K562 (cell line): ENCODE data around the gene MRM3. TPM values are rescaled to one million over a fixed set of nuclear protein-coding genes. Genes with fewer than 3 reads are reported as not detected.

ENCODE experiments used
- ATAC-seq: fragments of 200-7000 bp; cut with Tn5 transposase; 3 replicates; pipeline ENCODE4 v1.9.1; 2020; ENCODE audit warnings: moderate library complexity
- BruUV-seq: library from RNA; stranded (reverse); fragments of 400-500 nt; replicated peaks from 2 replicates; lab custom pipeline; 2021; lab: Mats Ljungman, UMichigan
- CTCF ChIA-PET: fragments of 300-600 bp; formaldehyde crosslinking; extraction: SDS; loops from one replicate; lab custom pipeline; 2021; ENCODE audit warnings: low intra/inter-chr PET ratio; lab: Yijun Ruan, JAX
- POLR2A ChIA-PET: fragments of 300-600, 350-650 bp; sonication (Branson Sonifier 250); formaldehyde crosslinking; extraction: SDS; loops from one replicate; lab custom pipeline; 2021; ENCODE audit warnings: antibody characterized with exemption, inconsistent platforms; lab: Yijun Ruan, JAX
- DNase-seq, 4 experiments: peaks; one replicate each; pipeline versions ENCODE4 v3.0.0 to v3.0.0-alpha.2; 2011 to 2018; ENCODE audit warnings: low spot score in 3 of 4, mixed read lengths in 3 of 4; ENCODE audit errors: extremely low read depth in 1 of 4
- FAIRE-seq: peaks from 2 replicates; lab custom pipeline; 2011; peaks lifted over from hg19 to GRCh38; lab: Jason Lieb, UNC
- H2AFZ ChIP-seq: 2 replicates; pipeline ENCODE4 v1.6.0; 2011; ENCODE audit warnings: low read depth, low read length, control low read depth, inconsistent platforms
- H3K27ac ChIP-seq: fragments of 200-600 bp; 3 replicates; pipeline ENCODE4 v1.8.0; 2011; ENCODE audit warnings: low read depth, mild to moderate bottlenecking, control low read depth, inconsistent platforms, low read length, moderate library complexity, mixed read lengths; ENCODE audit errors: extremely low read depth
- H3K27me3 ChIP-seq, 2 experiments: fragments of 300-600 bp in 1 of 2; 2 replicates in 1 of 2; 3 replicates in 1 of 2; pipeline versions ENCODE4 v1.6.0 to v1.8.0; 2011; ENCODE audit warnings: inconsistent platforms in 2 of 2, low read length in 2 of 2, mild to moderate bottlenecking in 1 of 2, mixed read lengths in 1 of 2, moderate library complexity in 1 of 2; ENCODE audit not compliant: control insufficient read depth in 2 of 2, insufficient read depth in 2 of 2
- H3K36me3 ChIP-seq: fragments of 300-600 bp; 3 replicates; pipeline ENCODE4 v1.8.0; 2011; ENCODE audit warnings: mild to moderate bottlenecking, low read length, inconsistent platforms; ENCODE audit not compliant: control insufficient read depth, insufficient read depth
- H3K4me1 ChIP-seq, 2 experiments: fragments of 200-600 bp in 1 of 2; replicated peaks in 1 of 2; 2 replicates in 1 of 2; 3 replicates in 1 of 2; pipeline versions ENCODE4 v1.5.1 to v1.8.0; 2011; ENCODE audit warnings: inconsistent platforms in 2 of 2, low read length in 2 of 2, mild to moderate bottlenecking in 1 of 2, mixed read lengths in 1 of 2, moderate library complexity in 1 of 2; ENCODE audit not compliant: control insufficient read depth in 2 of 2, insufficient read depth in 2 of 2
- H3K4me2 ChIP-seq: 2 replicates; pipeline ENCODE4 v1.6.1; 2011; ENCODE audit warnings: low read length, control low read depth, inconsistent platforms, mixed read lengths; ENCODE audit not compliant: insufficient read depth
- H3K4me3 ChIP-seq: fragments of 200-600 bp; sonication (generic), shearing (Covaris generic); 2 replicates; pipeline ENCODE4 v1.5.1; 2016; ENCODE audit warnings: control low read depth, inconsistent platforms
- H3K79me2 ChIP-seq: fragments of 200-600 bp; 3 replicates; pipeline ENCODE4 v1.8.0; 2011; ENCODE audit warnings: low read length, inconsistent platforms; ENCODE audit not compliant: control insufficient read depth, insufficient read depth
- H3K9ac ChIP-seq, 2 experiments: 2 replicates each; pipeline versions ENCODE4 v1.6.0 to v1.6.1; 2011; ENCODE audit warnings: low read depth in 2 of 2, low read length in 2 of 2, control low read depth in 1 of 2, inconsistent platforms in 1 of 2, mild to moderate bottlenecking in 1 of 2, mixed read lengths in 1 of 2; ENCODE audit not compliant: insufficient read depth in 1 of 2
- H3K9me1 ChIP-seq: one replicate; pipeline ENCODE4 v1.6.0; 2011; ENCODE audit warnings: inconsistent platforms, mild to moderate bottlenecking, low read length, moderate library complexity; ENCODE audit not compliant: control insufficient read depth, insufficient read depth
- H3K9me3 ChIP-seq: replicated peaks from 2 replicates; pipeline ENCODE4 v1.5.1; 2011; ENCODE audit warnings: low read depth, low read length, inconsistent platforms; ENCODE audit not compliant: control insufficient read depth, insufficient read depth
- H4K20me1 ChIP-seq: replicated peaks from 2 replicates; pipeline ENCODE4 v1.6.1; 2011; ENCODE audit warnings: low read length, inconsistent platforms, mixed read lengths; ENCODE audit not compliant: control insufficient read depth, insufficient read depth
- ASH1L ChIP-seq: fragments of 450-650 bp; IDR thresholded peaks from 2 replicates; pipeline ENCODE4 v1.6.1; 2018; ENCODE audit warnings: borderline replicate concordance, mild to moderate bottlenecking, low read depth; ENCODE audit not compliant: partially characterized antibody
- CAMTA2 ChIP-seq: fragments of 250-450 bp; sonication (Bioruptor Pico); conservative IDR thresholded peaks from 2 replicates; pipeline ENCODE4 v1.5.1; 2022
- CC2D1A ChIP-seq: fragments of 450-650 bp; IDR thresholded peaks from 2 replicates; pipeline ENCODE4 v1.6.1; 2017; ENCODE audit warnings: mild to moderate bottlenecking
- CHD2 ChIP-seq: IDR thresholded peaks from 2 replicates; pipeline ENCODE4 v1.6.1; 2011; ENCODE audit warnings: low read depth, low read length
- CREB1 ChIP-seq, 2 experiments: sonication (generic) in 1 of 2; formaldehyde crosslinking in 1 of 2; IDR thresholded peaks; 2 replicates each; pipeline versions ENCODE4 v1.6.1 to v1.8.0; 2012 to 2022; ENCODE audit warnings: inconsistent platforms in 1 of 2, mild to moderate bottlenecking in 1 of 2, missing genetic modification reagents in 1 of 2, moderate library complexity in 1 of 2
- HLTF ChIP-seq: fragments of 450-650 bp; IDR thresholded peaks from 2 replicates; pipeline ENCODE4 v1.6.1; 2016
- HNRNPLL ChIP-seq: fragments of 200-400 bp; formaldehyde crosslinking; IDR thresholded peaks from 2 replicates; pipeline ENCODE4 v1.6.1; 2017; ENCODE audit warnings: low read length, low read depth, mild to moderate bottlenecking; ENCODE audit not compliant: poor library complexity, severe bottlenecking
- MAFG ChIP-seq: fragments of 450-650 bp; conservative IDR thresholded peaks from 2 replicates; pipeline ENCODE4 v1.6.1; 2016; ENCODE audit warnings: missing genetic modification characterization, missing compliant biosample characterization
- MCM2 ChIP-seq: fragments of 450-650 bp; IDR thresholded peaks from 2 replicates; pipeline ENCODE4 v1.6.1; 2017; ENCODE audit warnings: low read depth, mild to moderate bottlenecking
- NFATC3 ChIP-seq: fragments of 450-650 bp; IDR thresholded peaks from 2 replicates; pipeline ENCODE4 v1.6.1; 2017; ENCODE audit warnings: mild to moderate bottlenecking
- PCBP2 ChIP-seq: fragments of 200-400 bp; formaldehyde crosslinking; IDR thresholded peaks from 2 replicates; pipeline ENCODE4 v1.6.1; 2018; ENCODE audit warnings: low read length, low read depth, mild to moderate bottlenecking, moderate library complexity; ENCODE audit not compliant: poor library complexity, severe bottlenecking
- TBL1XR1 ChIP-seq, 2 experiments: IDR thresholded peaks; 2 replicates each; pipeline ENCODE4 v1.6.1; 2012; ENCODE audit warnings: improper control_type of control experiment in 2 of 2, low read length in 2 of 2, mild to moderate bottlenecking in 1 of 2
- TSC22D4 ChIP-seq: fragments of 450-650 bp; IDR thresholded peaks from 2 replicates; pipeline ENCODE4 v1.6.1; 2016; ENCODE audit warnings: missing genetic modification characterization, missing biosample characterization, control low read depth
- ZBTB7A ChIP-seq: IDR thresholded peaks from 2 replicates; pipeline ENCODE4 v1.6.1; 2011; ENCODE audit warnings: low read depth, mild to moderate bottlenecking, low read length, moderate library complexity, borderline replicate concordance; ENCODE audit not compliant: control insufficient read depth
- ZFPM2 ChIP-seq: fragments of 250-450 bp; sonication (Bioruptor Pico); IDR thresholded peaks from 2 replicates; pipeline ENCODE4 v1.5.1; 2022; ENCODE audit warnings: mild to moderate bottlenecking
- WGBS: fragments of 100-300 bp; shearing (Covaris generic); methylation state at CpG from one replicate; pipeline ENCODE4 v1.1.6; 2016; ENCODE audit warnings: low coverage, mixed read lengths; ENCODE audit not compliant: insufficient coverage; ENCODE audit errors: missing lambda C conversion rate; 5-methylcytosine and 5-hydroxymethylcytosine counted together
- in situ Hi-C: fragments of 300-500 bp; cut with MboI; formaldehyde crosslinking; loops from 4 replicates; pipeline ENCODE4 v1.15.0; 2018; ENCODE audit warnings: inconsistent platforms, mixed read lengths
- intact Hi-C: fragments of 100-400 bp; cut with micrococcal nuclease; formaldehyde crosslinking; loops from 2 replicates; pipeline ENCODE4 v1.14.2; 2022
- polyA plus RNA-seq, 8 experiments: library from polyadenylated mRNA; depleted of rRNA in 4 of 8; stranded (reverse) in 5 of 8; unstranded in 3 of 8; fragments of >200 nt; fragmentation: Nextera tagmentation in 2 of 8; fragmentation: Illumina TruSeq in 1 of 8; extraction: Ambion mirVana in 2 of 8; extraction: Trizol in 1 of 8; gene quantifications; 2 replicates each; pipeline versions ENCODE4 v1.2.1 to v1.2.3, GENCODE V29; 2011 to 2014; ENCODE audit warnings: inconsistent platforms in 1 of 8, missing spikeins in 1 of 8
- total RNA-seq, 7 experiments: library from RNA; depleted of rRNA in 6 of 7; stranded (reverse); fragments of >200 nt in 6 of 7; fragmentation: Illumina TruSeq in 2 of 7; extraction: Trizol in 2 of 7; gene quantifications; 2 replicates each; pipeline versions ENCODE4 v1.2.1 to v1.2.3, GENCODE V29; 2011 to 2021; ENCODE audit warnings: low replicate concordance in 1 of 7
- TF ChIP-seq, protein P1 (sequence below): sonication (generic); formaldehyde crosslinking; IDR thresholded peaks from 2 replicates; pipeline ENCODE4 v1.8.1; 2023; ENCODE audit warnings: mild to moderate bottlenecking, missing genetic modification reagents
- TF ChIP-seq, protein P2 (sequence below): sonication (generic); formaldehyde crosslinking; IDR thresholded peaks from 2 replicates; pipeline ENCODE4 v1.8.0; 2022; ENCODE audit warnings: mild to moderate bottlenecking, low read depth, missing genetic modification reagents

The MRM3 gene
- total and polyA plus RNA-seq, 9 of the 15 experiments (the other 6 are each of a cell fraction or from before 2014, with no cell fraction given) = 2.4 to 24.8 (median 18.3) TPM

DNA sequence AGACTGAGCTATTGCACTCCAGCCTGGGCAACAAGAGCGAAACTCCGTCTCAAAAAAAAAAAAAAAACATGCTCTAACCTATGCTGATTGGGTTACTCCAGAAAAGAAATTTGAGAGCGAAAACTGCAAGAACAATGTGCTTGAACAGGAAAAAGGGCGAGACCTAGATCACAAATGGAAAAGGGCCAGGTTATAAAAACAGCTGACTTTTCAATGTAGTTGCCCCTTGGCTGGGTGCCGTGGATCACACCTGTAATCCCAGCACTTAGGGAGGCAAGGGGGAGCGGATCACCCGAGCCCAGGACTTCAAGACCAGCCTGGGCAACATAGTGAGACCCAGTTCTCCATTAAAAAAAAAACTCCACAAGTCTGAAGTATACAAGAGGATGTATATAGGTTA lies 48.8 kb downstream of the MRM3 start:
- H3K4me2 ChIP-seq = no peak overlapping the region
- DNase-seq = no peak
- peaks cover 11 to 33% of the 10 kb centered on the region in 2 experiments; a peak in 4 of 5 replicates for H3K27me3 ChIP-seq
- TF ChIP-seq PCBP2 (no peak), TSC22D4 (tag) (no peak), CAMTA2 (CRISPR knock-in tag) (no peak), ASH1L (no peak), MAFG (tag) (no peak), NFATC3 (no peak), HLTF (no peak), ZBTB7A (no peak), TBL1XR1 (IDR thresholded peaks at IDR 0.05; ENCODE audit: low read length in 2 of 2) (no peak), CC2D1A (no peak), MCM2 (no peak), ZFPM2 (CRISPR knock-in tag) (no peak), HNRNPLL (no peak), CHD2 (no peak), CREB1 (IDR thresholded peaks at IDR 0.05) (no peak), CREB1 (CRISPR knock-in tag; IDR thresholded peaks at IDR 0.05) (no peak)
- TF ChIP-seq, protein P1, sequence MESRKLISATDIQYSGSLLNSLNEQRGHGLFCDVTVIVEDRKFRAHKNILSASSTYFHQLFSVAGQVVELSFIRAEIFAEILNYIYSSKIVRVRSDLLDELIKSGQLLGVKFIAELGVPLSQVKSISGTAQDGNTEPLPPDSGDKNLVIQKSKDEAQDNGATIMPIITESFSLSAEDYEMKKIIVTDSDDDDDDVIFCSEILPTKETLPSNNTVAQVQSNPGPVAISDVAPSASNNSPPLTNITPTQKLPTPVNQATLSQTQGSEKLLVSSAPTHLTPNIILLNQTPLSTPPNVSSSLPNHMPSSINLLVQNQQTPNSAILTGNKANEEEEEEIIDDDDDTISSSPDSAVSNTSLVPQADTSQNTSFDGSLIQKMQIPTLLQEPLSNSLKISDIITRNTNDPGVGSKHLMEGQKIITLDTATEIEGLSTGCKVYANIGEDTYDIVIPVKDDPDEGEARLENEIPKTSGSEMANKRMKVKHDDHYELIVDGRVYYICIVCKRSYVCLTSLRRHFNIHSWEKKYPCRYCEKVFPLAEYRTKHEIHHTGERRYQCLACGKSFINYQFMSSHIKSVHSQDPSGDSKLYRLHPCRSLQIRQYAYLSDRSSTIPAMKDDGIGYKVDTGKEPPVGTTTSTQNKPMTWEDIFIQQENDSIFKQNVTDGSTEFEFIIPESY = no peak
- TF ChIP-seq, protein P2, sequence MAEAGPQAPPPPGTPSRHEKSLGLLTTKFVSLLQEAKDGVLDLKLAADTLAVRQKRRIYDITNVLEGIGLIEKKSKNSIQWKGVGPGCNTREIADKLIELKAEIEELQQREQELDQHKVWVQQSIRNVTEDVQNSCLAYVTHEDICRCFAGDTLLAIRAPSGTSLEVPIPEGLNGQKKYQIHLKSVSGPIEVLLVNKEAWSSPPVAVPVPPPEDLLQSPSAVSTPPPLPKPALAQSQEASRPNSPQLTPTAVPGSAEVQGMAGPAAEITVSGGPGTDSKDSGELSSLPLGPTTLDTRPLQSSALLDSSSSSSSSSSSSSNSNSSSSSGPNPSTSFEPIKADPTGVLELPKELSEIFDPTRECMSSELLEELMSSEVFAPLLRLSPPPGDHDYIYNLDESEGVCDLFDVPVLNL (CRISPR knock-in tag) = no peak
- in situ Hi-C loops = no loop called here
- no peak overlapping the region for H3K4me3 ChIP-seq
- no peak overlapping the region for H2AFZ ChIP-seq
- ATAC-seq = no peak
- POLR2A ChIA-PET = no interaction called here
- no TSS peak for BruUV-seq
- no peaks in the 10 kb centered on the region for H3K79me2 ChIP-seq
- H3K36me3 ChIP-seq = no peaks in the 10 kb centered on the region
- FAIRE-seq = no peak
- CTCF ChIA-PET = no interaction called here
- WGBS = 0% methylated on average over 4 of the region's 7 CpGs
- H3K9me1 ChIP-seq = no peaks in the 10 kb centered on the region
- no peaks in the 10 kb centered on the region for H3K9me3 ChIP-seq
- H3K4me1 ChIP-seq = no peaks in the 10 kb centered on the region
- H3K27ac ChIP-seq = no peak overlapping the region
- intact Hi-C loops = no loop called here
- no peak overlapping the region for H3K9ac ChIP-seq
- H4K20me1 ChIP-seq = no peaks in the 10 kb centered on the region
